Measurements from ENCODE around the gene MAT2B.

MAT2B gene

GRCh38 chr5:163505368-163506094 is at the start of gene MAT2B (continued):
- no peak for TF ChIP-seq ZNF214 (tag by site-specific recombination; IDR thresholded peaks at IDR 0.05; ENCODE audit: borderline replicate concordance)
- no peak for TF ChIP-seq ZNF114 (tag by site-specific recombination; IDR thresholded peaks at IDR 0.05)
- no peak for TF ChIP-seq ZNF626 (tag by site-specific recombination; IDR thresholded peaks at IDR 0.05)
- no peak for TF ChIP-seq ZNF157 (tag by site-specific recombination; IDR thresholded peaks at IDR 0.05)
- TF ChIP-seq ZNF747 (tag by site-specific recombination; IDR thresholded peaks at IDR 0.05): no peak
- peak; percentile 64 for TF ChIP-seq GLIS1 (tag by site-specific recombination; IDR thresholded peaks at IDR 0.05)
- TF ChIP-seq ZBTB17 (tag by site-specific recombination; IDR thresholded peaks at IDR 0.05): peak; percentile 74
- peak; percentile 79 for TF ChIP-seq HIC1 (tag by site-specific recombination; IDR thresholded peaks at IDR 0.05)
- no peak for TF ChIP-seq ZNF791 (tag by site-specific recombination; IDR thresholded peaks at IDR 0.05)
- TF ChIP-seq, protein P1, sequence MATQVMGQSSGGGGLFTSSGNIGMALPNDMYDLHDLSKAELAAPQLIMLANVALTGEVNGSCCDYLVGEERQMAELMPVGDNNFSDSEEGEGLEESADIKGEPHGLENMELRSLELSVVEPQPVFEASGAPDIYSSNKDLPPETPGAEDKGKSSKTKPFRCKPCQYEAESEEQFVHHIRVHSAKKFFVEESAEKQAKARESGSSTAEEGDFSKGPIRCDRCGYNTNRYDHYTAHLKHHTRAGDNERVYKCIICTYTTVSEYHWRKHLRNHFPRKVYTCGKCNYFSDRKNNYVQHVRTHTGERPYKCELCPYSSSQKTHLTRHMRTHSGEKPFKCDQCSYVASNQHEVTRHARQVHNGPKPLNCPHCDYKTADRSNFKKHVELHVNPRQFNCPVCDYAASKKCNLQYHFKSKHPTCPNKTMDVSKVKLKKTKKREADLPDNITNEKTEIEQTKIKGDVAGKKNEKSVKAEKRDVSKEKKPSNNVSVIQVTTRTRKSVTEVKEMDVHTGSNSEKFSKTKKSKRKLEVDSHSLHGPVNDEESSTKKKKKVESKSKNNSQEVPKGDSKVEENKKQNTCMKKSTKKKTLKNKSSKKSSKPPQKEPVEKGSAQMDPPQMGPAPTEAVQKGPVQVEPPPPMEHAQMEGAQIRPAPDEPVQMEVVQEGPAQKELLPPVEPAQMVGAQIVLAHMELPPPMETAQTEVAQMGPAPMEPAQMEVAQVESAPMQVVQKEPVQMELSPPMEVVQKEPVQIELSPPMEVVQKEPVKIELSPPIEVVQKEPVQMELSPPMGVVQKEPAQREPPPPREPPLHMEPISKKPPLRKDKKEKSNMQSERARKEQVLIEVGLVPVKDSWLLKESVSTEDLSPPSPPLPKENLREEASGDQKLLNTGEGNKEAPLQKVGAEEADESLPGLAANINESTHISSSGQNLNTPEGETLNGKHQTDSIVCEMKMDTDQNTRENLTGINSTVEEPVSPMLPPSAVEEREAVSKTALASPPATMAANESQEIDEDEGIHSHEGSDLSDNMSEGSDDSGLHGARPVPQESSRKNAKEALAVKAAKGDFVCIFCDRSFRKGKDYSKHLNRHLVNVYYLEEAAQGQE (tag by site-specific recombination; IDR thresholded peaks at IDR 0.05): no peak
- no peak for TF ChIP-seq ZNF155 (tag by site-specific recombination; IDR thresholded peaks at IDR 0.05)
- TF ChIP-seq, protein P2, sequence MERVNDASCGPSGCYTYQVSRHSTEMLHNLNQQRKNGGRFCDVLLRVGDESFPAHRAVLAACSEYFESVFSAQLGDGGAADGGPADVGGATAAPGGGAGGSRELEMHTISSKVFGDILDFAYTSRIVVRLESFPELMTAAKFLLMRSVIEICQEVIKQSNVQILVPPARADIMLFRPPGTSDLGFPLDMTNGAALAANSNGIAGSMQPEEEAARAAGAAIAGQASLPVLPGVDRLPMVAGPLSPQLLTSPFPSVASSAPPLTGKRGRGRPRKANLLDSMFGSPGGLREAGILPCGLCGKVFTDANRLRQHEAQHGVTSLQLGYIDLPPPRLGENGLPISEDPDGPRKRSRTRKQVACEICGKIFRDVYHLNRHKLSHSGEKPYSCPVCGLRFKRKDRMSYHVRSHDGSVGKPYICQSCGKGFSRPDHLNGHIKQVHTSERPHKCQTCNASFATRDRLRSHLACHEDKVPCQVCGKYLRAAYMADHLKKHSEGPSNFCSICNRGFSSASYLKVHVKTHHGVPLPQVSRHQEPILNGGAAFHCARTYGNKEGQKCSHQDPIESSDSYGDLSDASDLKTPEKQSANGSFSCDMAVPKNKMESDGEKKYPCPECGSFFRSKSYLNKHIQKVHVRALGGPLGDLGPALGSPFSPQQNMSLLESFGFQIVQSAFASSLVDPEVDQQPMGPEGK (tag by site-specific recombination; IDR thresholded peaks at IDR 0.05): peak; percentile 85
- TF ChIP-seq IKZF3 (tag by site-specific recombination; IDR thresholded peaks at IDR 0.05): 0 out of 2 replicates have a peak, but pooled peaks have one; percentile 32
- TF ChIP-seq, protein P3, sequence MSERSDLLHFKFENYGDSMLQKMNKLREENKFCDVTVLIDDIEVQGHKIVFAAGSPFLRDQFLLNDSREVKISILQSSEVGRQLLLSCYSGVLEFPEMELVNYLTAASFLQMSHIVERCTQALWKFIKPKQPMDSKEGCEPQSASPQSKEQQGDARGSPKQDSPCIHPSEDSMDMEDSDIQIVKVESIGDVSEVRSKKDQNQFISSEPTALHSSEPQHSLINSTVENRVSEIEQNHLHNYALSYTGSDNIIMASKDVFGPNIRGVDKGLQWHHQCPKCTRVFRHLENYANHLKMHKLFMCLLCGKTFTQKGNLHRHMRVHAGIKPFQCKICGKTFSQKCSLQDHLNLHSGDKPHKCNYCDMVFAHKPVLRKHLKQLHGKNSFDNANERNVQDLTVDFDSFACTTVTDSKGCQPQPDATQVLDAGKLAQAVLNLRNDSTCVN (tag by site-specific recombination; optimal IDR thresholded peaks at IDR 0.05): peak; percentile 89
- no peak for TF ChIP-seq ZNF398 (tag by site-specific recombination; IDR thresholded peaks at IDR 0.05)
- peak; percentile 50; the same call in 1 of the 2 replicates for TF ChIP-seq ZNF391 (tag by site-specific recombination; IDR thresholded peaks at IDR 0.05; ENCODE audit: borderline replicate concordance, low read depth)
- peak; percentile 34; the same call in 1 of the 2 replicates for TF ChIP-seq YY1 (tag by site-specific recombination; IDR thresholded peaks at IDR 0.05)
- no peak for TF ChIP-seq ZNF571 (tag by site-specific recombination; IDR thresholded peaks at IDR 0.05)
- peak; percentile 97 for TF ChIP-seq GLIS2 (tag by site-specific recombination; IDR thresholded peaks at IDR 0.05)
- TF ChIP-seq SCRT2 (tag by site-specific recombination; IDR thresholded peaks at IDR 0.05): no peak
- no peak for TF ChIP-seq ZBTB1 (tag by site-specific recombination; IDR thresholded peaks at IDR 0.05)
- no peak for TF ChIP-seq ZNF26 (tag by site-specific recombination; IDR thresholded peaks at IDR 0.05)
- TF ChIP-seq ZNF302 (tag by site-specific recombination; IDR thresholded peaks at IDR 0.05; ENCODE audit: low read depth): no peak
- TF ChIP-seq ZFHX2 (tag by site-specific recombination; conservative IDR thresholded peaks at IDR 0.05): peak; percentile 90
- peak; percentile 88 for TF ChIP-seq ZNF600 (tag by site-specific recombination; IDR thresholded peaks at IDR 0.05)
- TF ChIP-seq RBAK (tag by site-specific recombination; IDR thresholded peaks at IDR 0.05): no peak
